Endothelial cell of umbilical vein (primary cell): ENCODE measurements around the gene FBLN2. TPM values are rescaled to one million over a fixed set of nuclear protein-coding genes. Genes with fewer than 3 reads are reported as not detected.

Source experiments
- BruUV-seq: library from RNA; stranded (reverse); fragments of 400-500 nt; replicated peaks from 2 replicates; lab custom pipeline; 2021; lab: Mats Ljungman, UMichigan
- CTCF ChIA-PET: fragments of 300-600, 350-600 bp; sonication (Branson Sonifier 250); formaldehyde crosslinking; loops from one replicate; lab custom pipeline; 2021; ENCODE audit warnings: antibody characterized with exemption, inconsistent platforms; lab: Charles Lee
- POLR2A ChIA-PET: fragments of 300-600, 350-600 bp; sonication (Branson Sonifier 250); formaldehyde crosslinking; loops from one replicate; lab custom pipeline; 2021; ENCODE audit warnings: antibody characterized with exemption, inconsistent platforms; lab: Charles Lee
- DNase-seq: peaks from one replicate; pipeline ENCODE4 v3.0.0-alpha.2; 2011; ENCODE audit warnings: low read depth, low spot score
- FAIRE-seq: peaks from 2 replicates; lab custom pipeline; 2011; peaks lifted over from hg19 to GRCh38; lab: Jason Lieb, UNC
- H2AFZ ChIP-seq: 2 replicates; pipeline ENCODE4 v1.6.0; 2012; ENCODE audit warnings: low read depth, low read length, control low read depth, inconsistent platforms
- H3K27ac ChIP-seq: 2 replicates; pipeline ENCODE4 v1.5.1; 2011; ENCODE audit warnings: low read depth, mild to moderate bottlenecking, control low read depth, low read length, moderate library complexity; ENCODE audit not compliant: insufficient read depth
- H3K27me3 ChIP-seq, 2 experiments: 2 replicates each; pipeline versions ENCODE4 v1.6.0 to v1.6.1; 2011; ENCODE audit warnings: low read length in 2 of 2, mixed read lengths in 1 of 2; ENCODE audit not compliant: control insufficient read depth in 2 of 2, insufficient read depth in 2 of 2
- H3K36me3 ChIP-seq, 2 experiments: 2 replicates in 1 of 2; 3 replicates in 1 of 2; pipeline ENCODE4 v1.5.1; 2011; ENCODE audit warnings: low read length in 2 of 2, mild to moderate bottlenecking in 1 of 2, moderate library complexity in 1 of 2; ENCODE audit not compliant: control insufficient read depth in 2 of 2, insufficient read depth in 2 of 2; ENCODE audit errors: extremely low read depth in 1 of 2
- H3K4me1 ChIP-seq: 3 replicates; pipeline ENCODE4 v1.5.1; 2011; ENCODE audit warnings: mild to moderate bottlenecking, low read length; ENCODE audit not compliant: control insufficient read depth, insufficient read depth; ENCODE audit errors: extremely low read depth
- H3K4me2 ChIP-seq: 2 replicates; pipeline ENCODE4 v1.6.1; 2011; ENCODE audit warnings: low read length, control low read depth, mixed read lengths; ENCODE audit not compliant: insufficient read depth
- H3K4me3 ChIP-seq, 3 experiments: fragments of 200-600 bp in 1 of 3; sonication (generic), shearing (Covaris generic) in 1 of 3; replicated peaks in 1 of 3; 2 replicates each; pipeline ENCODE4 v1.5.1; 2011 to 2016; ENCODE audit warnings: control low read depth in 3 of 3, low read length in 3 of 3, mild to moderate bottlenecking in 2 of 3, inconsistent platforms in 1 of 3, low read depth in 1 of 3, moderate library complexity in 1 of 3; ENCODE audit not compliant: insufficient read depth in 1 of 3
- H3K79me2 ChIP-seq: 2 replicates; pipeline ENCODE4 v1.6.0; 2012; ENCODE audit warnings: low read length, inconsistent platforms; ENCODE audit not compliant: control insufficient read depth, insufficient read depth
- H3K9ac ChIP-seq: replicated peaks from 2 replicates; pipeline ENCODE3; 2011; ENCODE audit warnings: low read length, control low read depth; ENCODE audit not compliant: insufficient read depth; ENCODE audit errors: extremely low read depth
- H3K9me1 ChIP-seq: replicated peaks from 3 replicates; pipeline ENCODE4 v1.6.0; 2011; ENCODE audit warnings: mild to moderate bottlenecking, low read length; ENCODE audit not compliant: control insufficient read depth, insufficient read depth; ENCODE audit errors: extremely low read depth
- H3K9me3 ChIP-seq: replicated peaks from 2 replicates; pipeline ENCODE4 v1.5.1; 2012; ENCODE audit warnings: low read length, inconsistent platforms; ENCODE audit not compliant: control insufficient read depth, insufficient read depth
- H4K20me1 ChIP-seq: replicated peaks from 2 replicates; pipeline ENCODE3; 2011; ENCODE audit warnings: mild to moderate bottlenecking, low read length; ENCODE audit not compliant: control insufficient read depth, insufficient read depth; ENCODE audit errors: extremely low read depth
- EZH2 ChIP-seq: IDR thresholded peaks from 2 replicates; pipeline ENCODE4 v1.6.1; 2012; ENCODE audit warnings: borderline replicate concordance, low read depth, mild to moderate bottlenecking, moderate library complexity, low read length, inconsistent platforms; ENCODE audit not compliant: severe bottlenecking
- FOS ChIP-seq: IDR thresholded peaks from 2 replicates; pipeline ENCODE4 v1.6.1; 2011; ENCODE audit warnings: mild to moderate bottlenecking, low read length, moderate library complexity, borderline replicate concordance; ENCODE audit not compliant: insufficient read depth
- GATA2 ChIP-seq: IDR thresholded peaks from 2 replicates; pipeline ENCODE4 v1.7.0; 2011; ENCODE audit warnings: low read depth, mild to moderate bottlenecking, moderate library complexity, mixed read lengths, low read length; ENCODE audit not compliant: insufficient read length, insufficient read depth
- JUN ChIP-seq: IDR thresholded peaks from 2 replicates; pipeline ENCODE4 v1.6.1; 2011; ENCODE audit warnings: borderline replicate concordance, low read depth; ENCODE audit not compliant: insufficient read length, insufficient read depth
- MYC ChIP-seq: IDR thresholded peaks from one replicate; pipeline ENCODE4 v1.6.1; 2011; ENCODE audit warnings: mild to moderate bottlenecking, low read depth, low read length
- POLR2A ChIP-seq: IDR thresholded peaks from 2 replicates; pipeline ENCODE4 v1.6.1; 2012; ENCODE audit warnings: low read depth, mild to moderate bottlenecking, control low read depth, low read length
- POLR2AphosphoS5 ChIP-seq: IDR thresholded peaks from 2 replicates; pipeline ENCODE4 v1.6.1; 2012; ENCODE audit warnings: low read depth, mild to moderate bottlenecking, control low read depth, low read length, moderate library complexity; ENCODE audit not compliant: insufficient read depth
- dilution Hi-C: fragments of 300-500 bp; cut with MboI; formaldehyde crosslinking; loops from one replicate; pipeline ENCODE4 v1.15.0; 2019; ENCODE audit warnings: low sequenced_read_pairs; ENCODE audit not compliant: extremely low pct_ligation_motif_present
- intact Hi-C: fragments of 100-400 bp; cut with micrococcal nuclease; formaldehyde crosslinking; loops from one replicate; pipeline ENCODE4 v1.10.0; 2022
- polyA plus RNA-seq, 4 experiments: library from polyadenylated mRNA; depleted of rRNA in 3 of 4; stranded (reverse) in 3 of 4; unstranded in 1 of 4; fragments of >200 nt; gene quantifications; 2 replicates each; pipeline versions ENCODE4 v1.2.1 to v1.2.3, GENCODE V29; 2011 to 2012; ENCODE audit warnings: missing spikeins in 1 of 4
- total RNA-seq: library from RNA; stranded (reverse); gene quantifications from 2 replicates; pipeline ENCODE4 v1.2.3, GENCODE V29; 2021
- TF ChIP-seq, protein P1 (sequence below), 2 donors: IDR thresholded peaks; 1 replicate in 1 of 2; 2 replicates in 1 of 2; pipeline ENCODE4 v1.5.1; 2011; ENCODE audit warnings: low read length in 2 of 2, mild to moderate bottlenecking in 2 of 2, moderate library complexity in 2 of 2, control low read depth in 1 of 2, inconsistent platforms in 1 of 2, low read depth in 1 of 2; ENCODE audit not compliant: insufficient read depth in 1 of 2; ENCODE audit errors: extremely low read depth in 1 of 2
- TF ChIP-seq, protein P2 (sequence below): IDR thresholded peaks from 2 replicates; pipeline ENCODE4 v1.6.1; 2011; ENCODE audit not compliant: insufficient read depth, insufficient read length

Gene FBLN2
- total and polyA plus RNA-seq, 2 donors (not counting 3 experiments of a cell fraction or from before 2014, with no cell fraction given): 1.4 to 1.9 TPM

DNA sequence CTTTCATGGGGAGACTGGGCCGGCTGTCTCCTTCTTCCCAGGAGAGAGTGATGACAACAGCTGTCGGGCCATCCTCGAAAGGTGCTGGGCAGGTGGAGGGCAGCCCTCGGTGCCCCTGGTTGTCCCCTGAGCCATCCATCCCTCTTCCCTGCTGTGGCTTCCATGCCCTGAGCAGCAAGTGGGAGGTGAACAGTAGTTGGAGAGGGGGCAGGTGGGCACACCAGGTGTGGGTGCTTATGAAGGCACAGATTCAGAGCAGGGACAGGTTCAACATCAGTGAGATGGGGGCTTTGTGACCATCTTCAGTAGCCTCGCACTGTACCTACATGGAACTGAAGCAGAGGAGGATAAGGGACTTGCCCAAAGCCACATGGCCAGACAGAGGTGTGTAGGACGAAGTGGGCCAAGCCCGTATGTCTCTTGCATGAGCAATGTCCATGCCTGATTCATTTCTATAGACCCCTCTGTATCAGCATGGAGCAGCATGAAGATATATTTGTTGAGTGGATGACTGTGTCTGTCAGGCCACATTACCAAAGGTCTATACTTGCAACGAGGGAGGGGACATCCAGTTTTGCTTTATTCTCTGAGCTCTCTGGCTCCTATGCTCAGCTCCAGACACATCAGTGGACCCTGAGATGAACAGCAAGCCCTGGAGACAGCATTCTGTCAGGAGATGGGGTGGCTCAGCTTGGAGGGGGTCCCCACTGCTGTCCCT, 107.8 kb downstream of the FBLN2 start:
- H3K4me1 ChIP-seq: no peaks in the 10 kb centered on the region
- CTCF ChIA-PET: interaction anchor here (0.6 to 5.7 kb wide), 20 partner anchors 8 to 1124 kb away, joined by 3 to 32 read pairs (median 6); partner anchors contain the start of gene HDAC11
- no peak overlapping the region for H3K27ac ChIP-seq
- H3K9me1 ChIP-seq: no peaks in the 10 kb centered on the region
- no peak overlapping the region for H3K4me2 ChIP-seq
- H3K36me3 ChIP-seq: no peaks in the 10 kb centered on the region
- no peak overlapping the region for H2AFZ ChIP-seq
- BruUV-seq: no TSS peak
- H3K9ac ChIP-seq: no peak overlapping the region
- no peaks in the 10 kb centered on the region for H3K79me2 ChIP-seq
- H3K4me3 ChIP-seq: no peak overlapping the region
- H3K9me3 ChIP-seq: no peaks in the 10 kb centered on the region
- POLR2A ChIA-PET: no interaction called here
- dilution Hi-C loops (no loop called here), intact Hi-C loops (loop anchor here (1.0 to 10.0 kb wide), 3 partner anchors 224 to 808 kb away; partner anchors contain the start of genes CHCHD4 and WNT7A)
- DNase-seq (no peak), FAIRE-seq (no peak)
- H3K27me3 ChIP-seq: no peaks in the 10 kb centered on the region
- no peak for TF ChIP-seq POLR2AphosphoS5
- no peak for TF ChIP-seq FOS
- TF ChIP-seq POLR2A: no peak
- TF ChIP-seq, protein P1, sequence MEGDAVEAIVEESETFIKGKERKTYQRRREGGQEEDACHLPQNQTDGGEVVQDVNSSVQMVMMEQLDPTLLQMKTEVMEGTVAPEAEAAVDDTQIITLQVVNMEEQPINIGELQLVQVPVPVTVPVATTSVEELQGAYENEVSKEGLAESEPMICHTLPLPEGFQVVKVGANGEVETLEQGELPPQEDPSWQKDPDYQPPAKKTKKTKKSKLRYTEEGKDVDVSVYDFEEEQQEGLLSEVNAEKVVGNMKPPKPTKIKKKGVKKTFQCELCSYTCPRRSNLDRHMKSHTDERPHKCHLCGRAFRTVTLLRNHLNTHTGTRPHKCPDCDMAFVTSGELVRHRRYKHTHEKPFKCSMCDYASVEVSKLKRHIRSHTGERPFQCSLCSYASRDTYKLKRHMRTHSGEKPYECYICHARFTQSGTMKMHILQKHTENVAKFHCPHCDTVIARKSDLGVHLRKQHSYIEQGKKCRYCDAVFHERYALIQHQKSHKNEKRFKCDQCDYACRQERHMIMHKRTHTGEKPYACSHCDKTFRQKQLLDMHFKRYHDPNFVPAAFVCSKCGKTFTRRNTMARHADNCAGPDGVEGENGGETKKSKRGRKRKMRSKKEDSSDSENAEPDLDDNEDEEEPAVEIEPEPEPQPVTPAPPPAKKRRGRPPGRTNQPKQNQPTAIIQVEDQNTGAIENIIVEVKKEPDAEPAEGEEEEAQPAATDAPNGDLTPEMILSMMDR (IDR thresholded peaks at IDR 0.05; ENCODE audit: extremely low read depth in 1 of 2, insufficient read depth in 1 of 2, low read depth in 1 of 2, low read length in 2 of 2): no peak
- TF ChIP-seq GATA2: no peak
- no peak for TF ChIP-seq EZH2
- no peak for TF ChIP-seq JUN
- TF ChIP-seq MYC: no peak
- TF ChIP-seq, protein P2, sequence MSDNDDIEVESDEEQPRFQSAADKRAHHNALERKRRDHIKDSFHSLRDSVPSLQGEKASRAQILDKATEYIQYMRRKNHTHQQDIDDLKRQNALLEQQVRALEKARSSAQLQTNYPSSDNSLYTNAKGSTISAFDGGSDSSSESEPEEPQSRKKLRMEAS: no peak
- no peaks in the 10 kb centered on the region for H4K20me1 ChIP-seq
